Stimulated activated CD4-positive, alpha-beta T cell treated with anti-CD3 and anti-CD28 coated beads, Interleukin-15, amount 100 ng/mL, for 24 hours (primary cell): Measurements from ENCODE around the gene VCAN.

ENCODE experiments used
- DNase-seq: peaks from one replicate; pipeline ENCODE4 v3.0.0-alpha.2; 2020

Gene VCAN

GRCh38 chr5:83577036-83577636, 105.6 kb downstream of the VCAN start:
- DNase-seq = no peak

DNA sequence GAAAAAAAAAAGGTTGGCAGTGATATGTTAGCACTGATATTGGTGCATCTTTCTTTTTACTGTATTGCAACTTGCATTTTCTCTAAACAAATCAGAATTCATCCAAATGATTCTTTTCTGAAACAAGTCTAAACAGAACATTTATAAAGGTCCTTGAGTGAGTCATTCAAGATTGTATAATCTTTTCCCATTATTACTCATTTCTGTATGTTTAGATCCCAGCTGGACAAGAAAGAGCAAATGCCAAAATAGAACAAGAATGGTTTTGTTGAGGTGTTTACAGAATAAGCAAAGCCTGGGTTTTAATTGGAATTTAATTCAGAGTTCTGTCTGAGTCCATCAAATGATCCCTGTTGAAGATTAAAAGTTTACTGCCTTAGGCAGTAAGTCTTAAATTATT, 112.3 kb downstream of the VCAN start:
- no peak for DNase-seq

GRCh38 chr5:83586874-83587776, 115.6 kb downstream of the VCAN start:
- DNase-seq = no peak

- DNase-seq = no peak
These were observed 118.2 kb downstream of the VCAN start for GRCh38 chr5:83589786-83590185.

DNA sequence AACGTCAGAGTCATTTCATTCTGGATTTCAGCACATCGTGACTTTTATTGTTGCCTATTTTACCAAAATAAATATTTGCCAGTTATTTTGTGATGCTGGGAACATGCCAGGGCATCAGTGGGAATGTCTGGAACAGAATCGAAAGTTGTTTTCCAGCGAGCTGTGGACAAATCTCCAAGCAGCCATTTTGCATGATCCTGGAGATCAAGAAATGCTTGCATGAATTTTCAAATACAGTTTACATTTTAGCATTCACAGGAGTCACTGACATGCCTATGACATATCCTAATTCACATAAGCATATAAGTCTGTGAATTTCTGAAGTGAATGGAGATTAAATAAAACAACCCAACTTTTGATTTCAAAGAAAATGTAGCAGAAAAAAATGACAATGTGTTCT, 119.4 kb downstream of the VCAN start:
- no peak for DNase-seq

GRCh38 chr5:83595217-83595616, 123.7 kb downstream of the VCAN start:
- DNase-seq = no peak

- DNase-seq = no peak
These were observed 136.6 kb downstream of the VCAN start for GRCh38 chr5:83608122-83608521.

GRCh38 chr5:83614841-83615240, 143.3 kb downstream of the VCAN start:
- no peak for DNase-seq

DNA sequence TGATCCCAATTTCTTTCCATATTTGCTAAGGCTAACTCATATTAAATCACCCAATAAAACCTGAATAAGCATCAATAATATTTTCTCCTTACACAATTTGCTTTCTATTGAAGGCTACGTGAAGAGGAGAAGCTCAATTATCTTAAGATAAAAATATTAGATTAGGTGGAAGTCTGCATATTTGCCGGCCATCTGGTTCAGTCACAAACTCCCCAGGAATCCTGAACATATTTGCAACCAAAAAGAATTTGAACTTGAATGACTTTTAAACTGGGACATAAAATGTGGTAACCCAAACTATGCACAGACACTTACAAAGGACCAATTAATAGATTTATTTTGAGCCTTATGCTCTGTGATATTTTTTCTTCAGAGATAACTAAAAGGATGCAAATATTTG, 156.8 kb downstream of the VCAN start:
- no peak for DNase-seq
